Activated B cell treated with CpG ODN at 0.5 μM for 24 hours (primary cell): Measurements from ENCODE around the gene ANGEL2. TPM values are rescaled to one million over a fixed set of nuclear protein-coding genes. Genes with fewer than 3 reads are reported as not detected.
"Not testable (repeated sequence)": the region's sequence is repeated elsewhere in the genome, so short reads cannot be mapped to it uniquely, and the experiment has no call there.

ENCODE experiments used
- ATAC-seq: fragments of 200-7000 bp; cut with Tn5 transposase; one replicate; pipeline ENCODE4 v1.10.0; 2021; ENCODE audit warnings: low read depth, mild to moderate bottlenecking, moderate library complexity
- CTCF ChIA-PET: fragments of 350-600 bp; sonication (Branson Sonifier 250); formaldehyde crosslinking; loops from one replicate; lab custom pipeline; 2021; ENCODE audit warnings: antibody characterized with exemption; lab: Charles Lee
- POLR2A ChIA-PET: fragments of 350-600 bp; sonication (Branson Sonifier 250); formaldehyde crosslinking; loops from one replicate; lab custom pipeline; 2021; ENCODE audit warnings: antibody characterized with exemption; lab: Charles Lee
- DNase-seq: peaks from one replicate; pipeline ENCODE4 v3.0.0; 2022
- H3K27ac Mint-ChIP-seq: one replicate; pipeline ENCODE4 v1.8.0; 2020; ENCODE audit warnings: mixed read lengths
- H3K27me3 Mint-ChIP-seq: one replicate; pipeline ENCODE4 v1.8.0; 2021; ENCODE audit warnings: mixed read lengths
- H3K36me3 Mint-ChIP-seq: one replicate; pipeline ENCODE4 v1.8.0; 2021; ENCODE audit warnings: low read depth, mixed read lengths
- H3K4me1 Mint-ChIP-seq: one replicate; pipeline ENCODE4 v1.8.0; 2021; ENCODE audit warnings: mixed read lengths
- H3K4me3 Mint-ChIP-seq: one replicate; pipeline ENCODE4 v1.8.0; 2020; ENCODE audit warnings: mild to moderate bottlenecking, mixed read lengths
- H3K9me3 Mint-ChIP-seq: one replicate; pipeline ENCODE4 v1.8.0; 2020; ENCODE audit warnings: mixed read lengths
- CTCF ChIP-seq: fragments of 200-600 bp; IDR thresholded peaks from one replicate; pipeline ENCODE4 v1.8.0; 2022; ENCODE audit warnings: antibody characterized with exemption, mild to moderate bottlenecking
- intact Hi-C: fragments of 100-400 bp; cut with micrococcal nuclease; formaldehyde crosslinking; loops from one replicate; pipeline ENCODE4 v1.15.1; 2024
- total RNA-seq: library from RNA; stranded (reverse); gene quantifications from 2 replicates; pipeline ENCODE4 v1.2.3, GENCODE V29; 2022

The ANGEL2 gene
- total RNA-seq, 1 donor from 2014 or later: 63.3 TPM

DNA sequence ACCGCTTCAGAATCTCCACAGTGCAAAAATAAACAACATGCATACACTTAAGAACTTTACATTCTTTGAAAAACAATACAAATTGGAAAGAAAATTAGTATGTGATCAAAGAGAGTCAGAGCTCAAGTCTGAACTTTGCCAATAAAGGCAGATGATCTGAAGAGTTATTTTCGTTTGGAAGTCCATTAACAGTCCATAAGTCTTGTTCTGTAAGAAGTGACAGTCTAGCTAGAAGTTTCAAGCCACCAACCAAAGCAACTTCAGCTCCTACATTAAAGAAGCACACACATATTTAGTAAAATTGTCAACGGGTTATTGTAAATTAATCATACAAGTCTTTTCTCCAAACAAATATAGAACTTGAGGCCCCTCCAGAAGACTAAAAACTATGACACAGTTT, 20.7 kb downstream of the ANGEL2 start:
- Mint-ChIP-seq H3K9me3 (no peaks in the 10 kb centered on the region), H3K36me3 (peaks cover 47% of the 10 kb centered on the region), H3K4me1 (no peaks in the 10 kb centered on the region), H3K27ac (no peak overlapping the region), H3K27me3 (no peaks in the 10 kb centered on the region), H3K4me3 (no peak overlapping the region)
- ChIA-PET POLR2A (interaction anchor here (1.3 kb wide), 1 partner anchor 204 kb away, joined by 3 read pairs; no protein-coding TSS in a partner anchor), CTCF (interaction anchor here (0.7 to 4.1 kb wide), 18 partner anchors 9 to 538 kb away, joined by 3 to 40 read pairs (median 5); no protein-coding TSS in a partner anchor)
- DNase-seq (no peak), ATAC-seq (no peak)
- intact Hi-C loops: loop anchor here (1.0 to 5.0 kb wide), 9 partner anchors 43 to 923 kb away; partner anchors contain the start of genes BATF3 and VASH2
- no peak for TF ChIP-seq CTCF

- not testable (repeated sequence) for H3K27me3 Mint-ChIP-seq
- intact Hi-C loops: loop anchor here (2.0 kb wide), 1 partner anchor 201 kb away; no protein-coding TSS in a partner anchor
These were observed 21.7 kb downstream of the ANGEL2 start for GRCh38 chr1:212993960-212994359.

DNA sequence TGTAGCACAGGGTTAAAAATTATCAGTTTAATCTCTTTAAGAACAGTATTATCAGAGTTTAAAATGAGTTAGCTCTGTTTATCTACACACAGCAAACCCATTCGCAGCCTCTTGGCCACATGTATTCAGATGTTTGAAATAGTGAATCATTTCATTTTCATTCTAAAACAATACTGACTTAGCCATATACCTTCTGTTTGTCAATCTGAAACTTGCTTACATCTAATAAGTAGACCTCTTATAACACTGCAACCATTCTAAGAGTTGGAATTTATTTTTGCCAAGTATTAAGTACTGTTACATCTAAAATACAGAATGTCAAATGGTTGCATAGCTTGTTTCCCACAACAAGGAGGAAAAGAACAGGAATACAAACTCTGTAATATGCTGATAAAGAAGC, 25.4 kb downstream of the ANGEL2 start:
- ATAC-seq: no peak
- POLR2A ChIA-PET: no interaction called here

More at GRCh38 chr1:212993960-212994359, 21.7 kb downstream of the ANGEL2 start:
- ChIA-PET CTCF (interaction anchor here (1.2 to 4.1 kb wide), 7 partner anchors 9 to 537 kb away, joined by 3 to 40 read pairs (median 10); no protein-coding TSS in a partner anchor), POLR2A (interaction anchor here (1.3 kb wide), 1 partner anchor 203 kb away, joined by 3 read pairs; no protein-coding TSS in a partner anchor)
- not testable (repeated sequence) for DNase-seq, H3K4me1 Mint-ChIP-seq, H3K27ac Mint-ChIP-seq, H3K9me3 Mint-ChIP-seq, ATAC-seq, H3K4me3 Mint-ChIP-seq
- peaks cover 50% of the 10 kb centered on the region for H3K36me3 Mint-ChIP-seq

DNA sequence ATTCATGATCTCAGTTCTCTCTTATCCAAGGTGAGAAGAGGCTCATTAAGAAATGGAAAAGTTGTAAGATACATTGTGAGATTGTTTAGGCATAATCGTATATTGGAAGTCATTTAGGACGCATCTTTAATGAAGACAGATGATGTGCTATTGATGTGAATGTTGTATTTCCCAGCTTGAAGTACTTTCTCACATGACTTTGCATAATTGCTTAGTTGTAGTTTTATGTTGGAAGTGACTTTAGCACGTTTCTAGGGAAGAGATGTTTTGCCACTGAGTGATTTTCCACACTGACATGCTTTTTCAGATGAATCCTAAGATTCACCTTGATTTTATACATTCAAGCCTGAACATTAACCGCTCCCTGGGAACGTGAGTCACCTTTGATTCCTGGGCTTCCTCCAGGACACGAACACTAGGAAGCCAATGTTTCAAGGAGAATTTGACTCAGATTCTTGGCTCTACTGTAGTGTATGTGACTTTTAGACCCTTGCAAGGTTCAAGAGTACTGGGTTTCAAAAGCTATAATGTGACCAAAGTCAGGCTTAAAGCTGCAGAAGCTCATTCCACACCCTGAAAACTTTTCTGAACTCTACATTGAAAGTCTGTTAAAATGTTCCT, 27.9 kb downstream of the ANGEL2 start:
- Mint-ChIP-seq H3K9me3 (no peaks in the 10 kb centered on the region), H3K4me1 (no peaks in the 10 kb centered on the region), H3K4me3 (no peak overlapping the region), H3K27ac (no peak overlapping the region), H3K36me3 (peaks cover 21% of the 10 kb centered on the region), H3K27me3 (no peaks in the 10 kb centered on the region)
- intact Hi-C loops: no loop called here
- ChIA-PET POLR2A (no interaction called here), CTCF (no interaction called here)
- no peak for ATAC-seq
- DNase-seq: no peak
- TF ChIP-seq CTCF: no peak

More for the DNA sequence above, 25.4 kb downstream of the ANGEL2 start:
- Mint-ChIP-seq H3K27ac (no peak overlapping the region), H3K4me1 (no peaks in the 10 kb centered on the region), H3K27me3 (no peaks in the 10 kb centered on the region), H3K4me3 (no peak overlapping the region), H3K36me3 (peaks cover 32% of the 10 kb centered on the region), H3K9me3 (no peaks in the 10 kb centered on the region)
- CTCF ChIA-PET: interaction anchor here (0.6 to 0.7 kb wide), 2 partner anchors 81 to 678 kb away, joined by 3 read pairs; no protein-coding TSS in a partner anchor
- DNase-seq: no peak
- TF ChIP-seq CTCF: no peak
- intact Hi-C loops: no loop called here

DNA sequence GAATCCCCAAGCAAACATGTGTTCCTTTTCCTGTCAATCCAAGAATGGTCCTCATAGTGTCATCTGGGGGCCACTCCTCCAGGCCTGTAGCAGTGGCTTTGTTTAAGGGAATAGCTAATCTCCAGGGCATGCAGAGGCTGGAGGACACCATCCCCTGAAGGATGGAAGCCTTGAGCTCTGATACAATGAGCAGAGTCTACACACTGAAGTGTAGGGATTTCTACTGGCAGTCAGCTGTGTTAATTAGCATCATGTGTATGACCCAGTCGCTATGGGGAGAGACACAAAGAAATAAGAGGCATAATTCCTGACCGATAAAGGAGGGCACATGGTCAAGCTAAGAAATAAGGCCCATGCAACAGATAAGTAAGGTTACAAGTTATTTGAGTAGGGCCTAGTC, 29.1 kb downstream of the ANGEL2 start:
- Mint-ChIP-seq H3K4me3 (no peak overlapping the region), H3K36me3 (peaks cover 15% of the 10 kb centered on the region), H3K4me1 (no peaks in the 10 kb centered on the region), H3K27ac (no peak overlapping the region), H3K27me3 (no peaks in the 10 kb centered on the region), H3K9me3 (no peaks in the 10 kb centered on the region)
- ChIA-PET POLR2A (interaction anchor here (0.6 to 0.8 kb wide), 2 partner anchors 192 to 926 kb away, joined by 3 to 7 read pairs; no protein-coding TSS in a partner anchor), CTCF (interaction anchor here (1.1 kb wide), 1 partner anchor 10 kb away, joined by 3 read pairs; no protein-coding TSS in a partner anchor)
- intact Hi-C loops: no loop called here
- no peak for ATAC-seq
- TF ChIP-seq CTCF: no peak
- no peak for DNase-seq
